Kidney epithelial cell (primary cell): ENCODE data around the gene DHDDS. TPM values are rescaled to one million over a fixed set of nuclear protein-coding genes. Genes with fewer than 3 reads are reported as not detected.

ENCODE experiments used
- total RNA-seq: library from RNA; depleted of rRNA; stranded (reverse); fragments of >200 nt; gene quantifications from 2 replicates; pipeline ENCODE4 v1.2.3, GENCODE V29; 2015

The DHDDS gene
- total RNA-seq, 1 donor from 2014 or later: 52.7 TPM

Other genes with a start within 250 kb of the DHDDS start
- gene CATSPER4, start 241.7 kb upstream of the DHDDS start, total RNA-seq: 0.04 TPM in 1 of 2 replicates, not detected in the other
- gene CEP85, start 198.1 kb upstream of the DHDDS start, total RNA-seq: 7.5 and 9.7 TPM in 2 replicates
- 113 and 133 TPM in 2 replicates for gene SH3BGRL3, start 152.2 kb upstream of the DHDDS start, total RNA-seq
- gene UBXN11, start 125.7 kb upstream of the DHDDS start, total RNA-seq: 9.4 and 10.2 TPM in 2 replicates
- 1.2 TPM in 1 of 2 replicates, not detected in the other for gene CD52, start 114.4 kb upstream of the DHDDS start, total RNA-seq
- gene CRYBG2, start 78.2 kb upstream of the DHDDS start, total RNA-seq: 2.7 and 18.6 TPM in 2 replicates
- not detected in 2 replicates for gene ZNF683, start 59.6 kb upstream of the DHDDS start, total RNA-seq
- not detected in 2 replicates for gene LIN28A, start 21.5 kb upstream of the DHDDS start, total RNA-seq
- 126 and 131 TPM in 2 replicates for gene HMGN2, start 40.1 kb downstream of the DHDDS start, total RNA-seq
- 48.1 and 48.5 TPM in 2 replicates for gene RPS6KA1, start 97.4 kb downstream of the DHDDS start, total RNA-seq